Esophagus muscularis mucosa (tissue), 4 donors: Measurements from ENCODE around the gene CDK14. TPM values are rescaled to one million over a fixed set of nuclear protein-coding genes. Genes with fewer than 3 reads are reported as not detected.

Experiments
- DNase-seq: peaks from one replicate; pipeline ENCODE4 v3.0.0-alpha.2; 2017; ENCODE audit errors: extremely low spot score
- H3K27ac ChIP-seq, 4 donors: fragments of 200-600 bp; sonication (generic); replicated peaks in 1 of 4; 1 replicate in 3 of 4; 2 replicates in 1 of 4; pipeline ENCODE4 v1.5.1; 2016 to 2019; ENCODE audit warnings: mild to moderate bottlenecking in 1 of 4
- H3K27me3 ChIP-seq, 4 donors: fragments of 200-600 bp; sonication (generic); one replicate each; pipeline versions ENCODE4 v1.5.1 to v1.6.0; 2016 to 2019
- H3K36me3 ChIP-seq, 4 donors: fragments of 200-600 bp; sonication (generic); one replicate each; pipeline ENCODE4 v1.5.1; 2016 to 2019
- H3K4me1 ChIP-seq, 4 donors: fragments of 200-600 bp; sonication (generic); one replicate each; pipeline ENCODE4 v1.5.1; 2016 to 2019
- H3K4me3 ChIP-seq, 4 donors: fragments of 200-600 bp; sonication (generic); 1 replicate in 2 of 4; 2 replicates in 2 of 4; pipeline ENCODE4 v1.5.1; 2016 to 2019; ENCODE audit warnings: mild to moderate bottlenecking in 4 of 4, moderate library complexity in 1 of 4
- H3K9me3 ChIP-seq, 4 donors: fragments of 200-600 bp; sonication (generic); 1 replicate in 3 of 4; 2 replicates in 1 of 4; pipeline ENCODE4 v1.5.1; 2016 to 2019
- EP300 ChIP-seq: sonication (generic); formaldehyde crosslinking; IDR thresholded peaks from one replicate; pipeline ENCODE4 v1.6.1; 2017; ENCODE audit warnings: antibody characterized with exemption
- POLR2A ChIP-seq: fragments of 450-650 bp; IDR thresholded peaks from one replicate; pipeline ENCODE4 v1.6.1; 2017; ENCODE audit warnings: antibody characterized with exemption, moderate library complexity, mild to moderate bottlenecking, low read depth
- POLR2AphosphoS5 ChIP-seq, 2 donors: sonication (generic); formaldehyde crosslinking; IDR thresholded peaks; one replicate each; pipeline ENCODE4 v1.6.1; 2017; ENCODE audit warnings: antibody characterized with exemption in 2 of 2
- WGBS: methylation state at CpG from one replicate; pipeline ENCODE4 v1.1.5; 2018; 5-methylcytosine and 5-hydroxymethylcytosine counted together
- intact Hi-C: fragments of 100-400 bp; cut with DNase I; formaldehyde crosslinking; loops from one replicate; pipeline ENCODE4 v1.15.1; 2023
- total RNA-seq, 4 donors: library from RNA; depleted of rRNA; stranded (reverse); fragments of >200 nt; gene quantifications; one replicate each; pipeline versions ENCODE4 v1.1.0 to v1.2.1, GENCODE V29; 2016
- TF ChIP-seq, protein P1 (sequence below), 3 experiments: fragments of 200-600 bp in 2 of 3; fragments of 450-650 bp in 1 of 3; sonication (generic) in 2 of 3; IDR thresholded peaks; one replicate each; pipeline ENCODE4 v1.5.1; 2017 to 2019; ENCODE audit warnings: antibody characterized with exemption in 3 of 3, mild to moderate bottlenecking in 2 of 3, moderate library complexity in 1 of 3

CDK14 gene
- total RNA-seq, 4 donors from 2014 or later, result 9.6 to 17.7 (median 14.3) TPM

DNA sequence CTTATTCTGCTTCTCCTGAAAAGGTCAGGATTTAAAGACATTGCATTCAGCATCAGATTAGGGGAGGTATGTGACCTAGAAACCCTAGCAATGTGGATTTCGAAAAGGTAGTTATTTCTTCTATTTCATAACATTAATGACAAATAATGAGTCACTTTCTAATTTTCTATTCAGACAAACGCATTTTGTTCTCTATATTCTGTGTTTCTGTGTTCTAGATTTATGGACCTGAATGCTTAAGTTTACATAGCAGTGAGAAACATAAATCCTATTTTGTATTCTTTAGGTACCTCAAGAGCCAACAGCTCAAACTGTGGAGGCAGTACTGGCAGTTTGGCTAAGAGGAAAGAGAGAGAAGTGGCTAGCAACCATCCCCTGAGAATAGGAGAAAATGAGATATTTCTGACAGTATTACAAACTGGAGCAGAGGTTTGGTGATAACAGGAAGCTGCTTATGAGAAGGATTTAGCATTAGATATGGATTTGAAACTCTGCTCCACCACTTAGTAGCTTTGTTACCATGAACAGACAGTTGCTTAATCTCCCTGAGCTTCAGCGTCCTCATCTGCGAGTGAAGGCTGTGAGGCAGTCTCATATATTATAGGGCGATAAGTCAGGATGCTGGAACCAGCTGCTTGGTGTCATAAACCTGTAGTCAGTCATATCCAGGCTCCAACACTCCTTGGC lies 28.2 kb downstream of the CDK14 start:
- no peaks in the 10 kb centered on the region for H3K36me3 ChIP-seq
- H3K4me1 ChIP-seq, result peaks cover 26 to 37% (median 30%) of the 10 kb centered on the region in 4 donors
- TF ChIP-seq POLR2AphosphoS5 (IDR thresholded peaks at IDR 0.05), result no peak
- TF ChIP-seq, protein P1, sequence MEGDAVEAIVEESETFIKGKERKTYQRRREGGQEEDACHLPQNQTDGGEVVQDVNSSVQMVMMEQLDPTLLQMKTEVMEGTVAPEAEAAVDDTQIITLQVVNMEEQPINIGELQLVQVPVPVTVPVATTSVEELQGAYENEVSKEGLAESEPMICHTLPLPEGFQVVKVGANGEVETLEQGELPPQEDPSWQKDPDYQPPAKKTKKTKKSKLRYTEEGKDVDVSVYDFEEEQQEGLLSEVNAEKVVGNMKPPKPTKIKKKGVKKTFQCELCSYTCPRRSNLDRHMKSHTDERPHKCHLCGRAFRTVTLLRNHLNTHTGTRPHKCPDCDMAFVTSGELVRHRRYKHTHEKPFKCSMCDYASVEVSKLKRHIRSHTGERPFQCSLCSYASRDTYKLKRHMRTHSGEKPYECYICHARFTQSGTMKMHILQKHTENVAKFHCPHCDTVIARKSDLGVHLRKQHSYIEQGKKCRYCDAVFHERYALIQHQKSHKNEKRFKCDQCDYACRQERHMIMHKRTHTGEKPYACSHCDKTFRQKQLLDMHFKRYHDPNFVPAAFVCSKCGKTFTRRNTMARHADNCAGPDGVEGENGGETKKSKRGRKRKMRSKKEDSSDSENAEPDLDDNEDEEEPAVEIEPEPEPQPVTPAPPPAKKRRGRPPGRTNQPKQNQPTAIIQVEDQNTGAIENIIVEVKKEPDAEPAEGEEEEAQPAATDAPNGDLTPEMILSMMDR (IDR thresholded peaks at IDR 0.05), result no peak
- no peak for TF ChIP-seq POLR2A
- TF ChIP-seq EP300, result no peak
- intact Hi-C loops, result loop anchor here (10.0 kb wide), 1 partner anchor 170 kb away; no protein-coding TSS in a partner anchor
- no peak for DNase-seq
- no peaks in the 10 kb centered on the region for H3K27me3 ChIP-seq
- no peak overlapping the region for H3K4me3 ChIP-seq
- no peaks in the 10 kb centered on the region for H3K9me3 ChIP-seq
- 39% methylated on average over 5 of the region's 5 CpGs for WGBS
- peak overlapping the region; percentile 4 to 36 (median 21) for H3K27ac ChIP-seq

DNA sequence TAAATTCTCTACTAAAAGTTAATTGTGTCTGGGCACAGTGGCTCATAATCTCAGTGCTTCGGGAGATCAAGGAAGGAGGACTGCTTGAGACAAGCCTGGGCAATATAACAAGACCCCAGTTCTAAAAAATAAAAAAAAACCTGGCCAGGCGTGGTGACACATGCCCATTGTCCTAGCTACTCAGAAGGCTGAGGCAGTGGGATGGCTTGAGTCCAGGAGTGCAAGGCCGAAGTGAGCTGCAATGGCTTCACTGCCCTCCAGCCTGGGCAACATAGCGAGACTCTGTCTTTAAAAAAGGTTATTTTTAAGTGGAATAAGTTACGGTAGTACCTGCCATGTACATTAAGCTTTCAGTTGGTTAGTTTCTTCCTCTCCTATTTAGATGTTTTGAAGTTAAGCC lies 28.9 kb downstream of the CDK14 start:
- Histone ChIP-seq H3K9me3 (no peaks in the 10 kb centered on the region), H3K27me3 (no peaks in the 10 kb centered on the region), H3K27ac (peak overlapping the region in 2 of 4 donors; percentile 15 to 27), H3K4me3 (no peak overlapping the region), H3K4me1 (peaks cover 26 to 37% (median 30%) of the 10 kb centered on the region in 4 donors), H3K36me3 (no peaks in the 10 kb centered on the region)
- intact Hi-C loops, result loop anchor here (5.0 to 10.0 kb wide), 2 partner anchors 73 to 170 kb away; no protein-coding TSS in a partner anchor
- WGBS, result 76% methylated on average over 5 of the region's 5 CpGs
- TF ChIP-seq, protein P1 (IDR thresholded peaks at IDR 0.05), result no peak
- no peak for TF ChIP-seq POLR2A
- no peak for TF ChIP-seq EP300
- no peak for TF ChIP-seq POLR2AphosphoS5 (IDR thresholded peaks at IDR 0.05)
- no peak for DNase-seq

DNA sequence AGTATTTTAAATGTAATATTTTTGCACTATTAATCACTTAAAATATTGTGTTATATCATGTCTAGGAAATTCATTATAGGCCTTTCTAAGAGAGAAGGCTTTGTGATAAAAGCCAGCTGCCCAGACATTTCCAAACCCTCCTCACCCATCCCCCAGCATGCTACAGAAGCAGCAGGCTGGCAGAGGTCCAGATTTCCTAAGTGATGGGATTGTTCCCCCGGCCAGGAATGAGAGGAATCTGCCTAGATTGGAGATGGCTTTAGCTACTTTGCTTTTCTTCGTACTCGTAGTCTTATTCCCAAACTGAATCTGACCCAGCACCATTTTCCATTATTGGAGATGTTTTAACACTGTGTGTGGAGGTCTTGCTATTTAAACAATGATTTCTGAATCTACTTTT lies 29.4 kb downstream of the CDK14 start:
- DNase-seq, result no peak

DNA sequence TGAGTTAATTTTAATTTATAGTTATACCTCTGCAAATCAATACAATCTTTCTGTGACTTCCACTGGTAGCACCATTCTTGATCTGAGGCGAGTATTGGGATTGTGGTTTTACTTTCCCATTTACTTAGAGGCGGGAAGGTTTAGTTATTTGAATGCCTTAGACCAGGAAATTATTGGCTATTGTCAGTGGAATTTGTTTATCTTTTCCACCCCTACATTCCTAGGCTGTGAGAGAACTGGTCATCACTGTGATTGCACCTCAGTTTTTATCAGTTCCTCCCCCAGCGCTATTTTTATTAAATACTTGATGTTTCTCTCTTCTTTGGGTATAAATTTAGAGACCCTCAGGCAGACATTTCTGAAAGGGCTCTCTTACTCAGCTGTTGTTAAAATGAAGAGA lies 29.9 kb downstream of the CDK14 start:
- H3K27me3 ChIP-seq, result no peaks in the 10 kb centered on the region
- H3K36me3 ChIP-seq, result no peaks in the 10 kb centered on the region
- peak overlapping the region in 2 of 4 donors; percentile 1 to 10 for H3K4me3 ChIP-seq
- intact Hi-C loops, result loop anchor here (5.0 to 10.0 kb wide), 2 partner anchors 74 to 171 kb away; no protein-coding TSS in a partner anchor
- WGBS, result 51% methylated on average over 3 of the region's 3 CpGs
- H3K27ac ChIP-seq, result no peak overlapping the region
- no peaks in the 10 kb centered on the region for H3K9me3 ChIP-seq
- H3K4me1 ChIP-seq, result peaks cover 26 to 37% (median 30%) of the 10 kb centered on the region in 4 donors
- TF ChIP-seq POLR2A, result no peak
- no peak for TF ChIP-seq EP300
- TF ChIP-seq, protein P1 (IDR thresholded peaks at IDR 0.05), result no peak
- no peak for TF ChIP-seq POLR2AphosphoS5 (IDR thresholded peaks at IDR 0.05)
- no peak for DNase-seq

More for the DNA sequence above, 29.4 kb downstream of the CDK14 start:
- peaks cover 26 to 37% (median 30%) of the 10 kb centered on the region in 4 donors for H3K4me1 ChIP-seq
- peak overlapping the region in 2 of 4 donors; percentile 1 to 10 for H3K4me3 ChIP-seq
- H3K27ac ChIP-seq, result no peak overlapping the region
- no peaks in the 10 kb centered on the region for H3K36me3 ChIP-seq
- intact Hi-C loops, result loop anchor here (5.0 to 10.0 kb wide), 2 partner anchors 73 to 171 kb away; no protein-coding TSS in a partner anchor
- TF ChIP-seq EP300, result no peak
- TF ChIP-seq POLR2AphosphoS5 (IDR thresholded peaks at IDR 0.05), result peak; percentile 46 to 48
- H3K9me3 ChIP-seq, result no peaks in the 10 kb centered on the region
- WGBS, result 24% methylated on average over 3 of the region's 3 CpGs
- no peaks in the 10 kb centered on the region for H3K27me3 ChIP-seq

DNA sequence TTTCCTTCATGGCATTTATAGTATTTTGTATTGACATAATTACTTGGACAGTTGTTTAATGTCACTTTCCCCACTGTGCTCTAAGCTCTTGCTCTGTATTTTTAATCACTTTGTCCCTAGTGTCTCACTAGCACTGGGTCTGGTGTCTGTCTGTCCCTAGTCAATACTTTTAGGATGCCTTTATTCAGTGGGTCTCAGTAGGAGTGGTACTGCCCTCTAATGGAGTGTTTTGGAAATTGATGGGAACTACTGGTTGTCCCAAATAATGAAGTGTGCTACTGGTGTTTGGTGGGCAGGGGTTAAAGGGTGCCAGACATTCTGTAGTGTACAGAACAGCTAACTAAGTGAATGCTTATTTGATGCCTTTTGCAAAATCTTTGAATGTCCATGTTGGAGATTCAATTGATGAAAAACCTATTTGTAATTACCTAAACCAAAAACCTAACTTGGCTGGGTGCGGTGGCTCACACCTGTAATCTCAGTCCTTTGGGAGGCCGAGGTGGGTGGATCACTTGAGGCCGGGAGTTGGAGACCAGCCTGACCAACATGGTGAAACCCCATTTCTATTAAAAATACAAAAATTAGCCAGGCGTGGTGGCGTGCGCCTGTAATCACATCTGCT lies 33.3 kb downstream of the CDK14 start:
- Histone ChIP-seq H3K4me1 (peaks cover 14 to 18% (median 17%) of the 10 kb centered on the region in 4 donors), H3K9me3 (no peaks in the 10 kb centered on the region), H3K36me3 (no peaks in the 10 kb centered on the region), H3K27me3 (no peaks in the 10 kb centered on the region), H3K4me3 (no peak overlapping the region), H3K27ac (no peak overlapping the region)
- no peak for DNase-seq
- intact Hi-C loops, result loop anchor here (5.0 to 10.0 kb wide), 2 partner anchors 77 to 175 kb away; no protein-coding TSS in a partner anchor
- TF ChIP-seq POLR2A, result no peak
- TF ChIP-seq EP300, result no peak
- TF ChIP-seq, protein P1 (IDR thresholded peaks at IDR 0.05), result peak; percentile 53 to 69 (median 55)
- TF ChIP-seq POLR2AphosphoS5 (IDR thresholded peaks at IDR 0.05), result no peak
- 95% methylated on average over 6 of the region's 6 CpGs for WGBS
